ENCODE data around the gene SH3TC2.

DNA sequence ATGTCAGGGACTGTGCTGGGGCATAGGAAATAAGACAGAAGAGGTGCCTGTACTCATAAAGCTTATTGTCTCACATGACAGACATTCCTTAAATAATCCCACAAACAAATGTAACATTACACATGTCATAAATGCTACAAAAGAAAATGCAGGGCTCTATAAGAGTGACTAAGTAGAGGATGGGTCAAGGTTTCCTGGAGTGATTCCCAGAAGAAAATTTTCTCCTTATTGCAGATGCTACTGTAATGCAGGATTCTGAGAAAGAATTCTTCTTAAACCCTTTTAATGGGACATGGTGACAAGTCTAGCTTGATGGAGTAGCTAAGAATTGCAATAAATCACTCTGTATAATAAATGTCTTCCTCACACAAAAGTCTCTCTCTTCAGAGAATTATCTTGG lies 55.7 kb downstream of the SH3TC2 start:
- TF ChIP-seq, protein P1, sequence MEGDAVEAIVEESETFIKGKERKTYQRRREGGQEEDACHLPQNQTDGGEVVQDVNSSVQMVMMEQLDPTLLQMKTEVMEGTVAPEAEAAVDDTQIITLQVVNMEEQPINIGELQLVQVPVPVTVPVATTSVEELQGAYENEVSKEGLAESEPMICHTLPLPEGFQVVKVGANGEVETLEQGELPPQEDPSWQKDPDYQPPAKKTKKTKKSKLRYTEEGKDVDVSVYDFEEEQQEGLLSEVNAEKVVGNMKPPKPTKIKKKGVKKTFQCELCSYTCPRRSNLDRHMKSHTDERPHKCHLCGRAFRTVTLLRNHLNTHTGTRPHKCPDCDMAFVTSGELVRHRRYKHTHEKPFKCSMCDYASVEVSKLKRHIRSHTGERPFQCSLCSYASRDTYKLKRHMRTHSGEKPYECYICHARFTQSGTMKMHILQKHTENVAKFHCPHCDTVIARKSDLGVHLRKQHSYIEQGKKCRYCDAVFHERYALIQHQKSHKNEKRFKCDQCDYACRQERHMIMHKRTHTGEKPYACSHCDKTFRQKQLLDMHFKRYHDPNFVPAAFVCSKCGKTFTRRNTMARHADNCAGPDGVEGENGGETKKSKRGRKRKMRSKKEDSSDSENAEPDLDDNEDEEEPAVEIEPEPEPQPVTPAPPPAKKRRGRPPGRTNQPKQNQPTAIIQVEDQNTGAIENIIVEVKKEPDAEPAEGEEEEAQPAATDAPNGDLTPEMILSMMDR (optimal IDR thresholded peaks at IDR 0.05 in 1 of 3, IDR thresholded peaks at IDR 0.05 in 1 of 3, conservative IDR thresholded peaks at IDR 0.05 in 1 of 3; ENCODE audit: extremely low read depth in 1 of 3, insufficient read depth in 2 of 3, low read length in 3 of 3) = no peak
- no peak for TF ChIP-seq EZH2 (IDR thresholded peaks at IDR 0.05; ENCODE audit: low read length)

All from keratinocyte (primary cell).